ENCODE measurements around the gene QSOX2.

DNA sequence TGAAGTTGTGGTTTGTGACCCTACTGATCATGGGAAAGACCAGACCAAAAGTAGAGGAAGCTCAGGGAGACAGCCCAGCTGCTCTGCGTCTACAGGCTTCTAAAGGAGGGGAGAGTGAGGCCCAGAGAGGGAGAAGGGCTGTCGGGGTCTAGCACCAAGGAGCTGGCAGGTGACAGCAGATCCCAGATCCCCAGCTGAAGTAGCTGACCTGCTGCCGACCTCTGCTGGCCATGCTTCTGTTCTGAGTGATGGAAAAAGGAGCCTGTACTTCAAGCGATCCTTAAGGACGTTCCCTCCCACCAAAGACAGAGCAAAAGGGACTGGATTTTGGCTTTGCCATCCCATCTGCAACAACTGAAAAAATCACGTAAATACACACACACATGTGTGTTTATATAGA, 22.7 kb upstream of the QSOX2 start:
- TF ChIP-seq POLR2A (IDR thresholded peaks at IDR 0.05), result no peak
- TF ChIP-seq, protein P1, sequence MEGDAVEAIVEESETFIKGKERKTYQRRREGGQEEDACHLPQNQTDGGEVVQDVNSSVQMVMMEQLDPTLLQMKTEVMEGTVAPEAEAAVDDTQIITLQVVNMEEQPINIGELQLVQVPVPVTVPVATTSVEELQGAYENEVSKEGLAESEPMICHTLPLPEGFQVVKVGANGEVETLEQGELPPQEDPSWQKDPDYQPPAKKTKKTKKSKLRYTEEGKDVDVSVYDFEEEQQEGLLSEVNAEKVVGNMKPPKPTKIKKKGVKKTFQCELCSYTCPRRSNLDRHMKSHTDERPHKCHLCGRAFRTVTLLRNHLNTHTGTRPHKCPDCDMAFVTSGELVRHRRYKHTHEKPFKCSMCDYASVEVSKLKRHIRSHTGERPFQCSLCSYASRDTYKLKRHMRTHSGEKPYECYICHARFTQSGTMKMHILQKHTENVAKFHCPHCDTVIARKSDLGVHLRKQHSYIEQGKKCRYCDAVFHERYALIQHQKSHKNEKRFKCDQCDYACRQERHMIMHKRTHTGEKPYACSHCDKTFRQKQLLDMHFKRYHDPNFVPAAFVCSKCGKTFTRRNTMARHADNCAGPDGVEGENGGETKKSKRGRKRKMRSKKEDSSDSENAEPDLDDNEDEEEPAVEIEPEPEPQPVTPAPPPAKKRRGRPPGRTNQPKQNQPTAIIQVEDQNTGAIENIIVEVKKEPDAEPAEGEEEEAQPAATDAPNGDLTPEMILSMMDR (IDR thresholded peaks at IDR 0.05), result peak in 2 of 7 experiments; percentile 24

Data from body of pancreas (tissue), 4 donors.